H4 (cell line): ENCODE results near the gene KIAA1958. TPM values are rescaled to one million over a fixed set of nuclear protein-coding genes. Genes with fewer than 3 reads are reported as not detected.
A peak's percentile ranks its signal among the peaks of the same experiment; 100 is the strongest.

Experiments
- DNase-seq: peaks from one replicate; pipeline ENCODE4 v3.0.0-alpha.2; 2015; ENCODE audit warnings: low spot score
- total RNA-seq: library from RNA; depleted of rRNA; stranded (reverse); fragments of >200 nt; shearing (Covaris generic); gene quantifications from 2 replicates; pipeline ENCODE4 v1.2.3, GENCODE V29; 2014; rRNA removed

Gene KIAA1958
- total RNA-seq = 1.4 TPM in 2 replicates

GRCh38 chr9:112486221-112487007 is at the start of gene KIAA1958:
Gene KIAA1958, plus strand, starts transcription at chr9:112486827. Its CDS starts 87,254 bp downstream, at chr9:112574081.
- DNase-seq = peak; percentile 86

GRCh38 chr9:112437406-112437805 is 49.2 kb upstream of the KIAA1958 start:
- no peak for DNase-seq

- no peak for DNase-seq
These were observed 47.5 kb upstream of the KIAA1958 start for GRCh38 chr9:112439171-112439570.

GRCh38 chr9:112439825-112440224 is 46.8 kb upstream of the KIAA1958 start:
- no peak for DNase-seq

GRCh38 chr9:112443200-112443599 is 43.4 kb upstream of the KIAA1958 start:
- no peak for DNase-seq

GRCh38 chr9:112443636-112444035 is 43.0 kb upstream of the KIAA1958 start:
- DNase-seq = no peak

- DNase-seq = no peak
These were observed 41.4 kb upstream of the KIAA1958 start for GRCh38 chr9:112445196-112445595.

- no peak for DNase-seq
These were observed 40.5 kb upstream of the KIAA1958 start for GRCh38 chr9:112446080-112446479.

- DNase-seq = no peak
These were observed 40.1 kb upstream of the KIAA1958 start for GRCh38 chr9:112446526-112446925.

- no peak for DNase-seq
These were observed 39.3 kb upstream of the KIAA1958 start for GRCh38 chr9:112447283-112447761.

GRCh38 chr9:112462855-112463254 is 23.8 kb upstream of the KIAA1958 start:
- no peak for DNase-seq

- DNase-seq = no peak
These were observed 21.3 kb upstream of the KIAA1958 start for GRCh38 chr9:112465352-112465751.

- no peak for DNase-seq
These were observed 13.6 kb upstream of the KIAA1958 start for GRCh38 chr9:112472996-112473395.

- no peak for DNase-seq
These were observed 12.6 kb upstream of the KIAA1958 start for GRCh38 chr9:112473986-112474385.

GRCh38 chr9:112475318-112475717 is 11.3 kb upstream of the KIAA1958 start:
- no peak for DNase-seq

- DNase-seq = no peak
These were observed 9.3 kb upstream of the KIAA1958 start for GRCh38 chr9:112477330-112477729.

- no peak for DNase-seq
These were observed 7.4 kb upstream of the KIAA1958 start for GRCh38 chr9:112479221-112479620.

GRCh38 chr9:112484607-112485006 is 2.0 kb upstream of the KIAA1958 start:
- DNase-seq = no peak

GRCh38 chr9:112485574-112485973 is 1.1 kb upstream of the KIAA1958 start:
- no peak for DNase-seq

GRCh38 chr9:112487008-112487798 is 576 bp downstream of the KIAA1958 start:
- DNase-seq = peak; percentile 24

GRCh38 chr9:112487799-112488340 is 1.2 kb downstream of the KIAA1958 start:
- no peak for DNase-seq

GRCh38 chr9:112489039-112489546 is 2.5 kb downstream of the KIAA1958 start:
- DNase-seq = no peak
